Common myeloid progenitor, CD34-positive (primary cell): Measurements from ENCODE around the gene EEFSEC.

Experiments
- CTCF ChIA-PET: fragments of 350-600 bp; sonication (Branson Sonifier 250); formaldehyde crosslinking; loops from one replicate; lab custom pipeline; 2021; ENCODE audit warnings: antibody characterized with exemption; lab: Charles Lee
- POLR2A ChIA-PET: fragments of 350-600 bp; sonication (Branson Sonifier 250); formaldehyde crosslinking; loops from one replicate; lab custom pipeline; 2021; ENCODE audit warnings: antibody characterized with exemption; lab: Charles Lee
- DNase-seq, 3 donors: peaks; one replicate each; pipeline versions ENCODE4 v3.0.0 to v3.0.0-alpha.2; 2013
- H3K27ac ChIP-seq, 2 experiments: 1 replicate in 1 of 2; 2 replicates in 1 of 2; pipeline ENCODE4 v1.7.0; 2013; ENCODE audit warnings: inconsistent platforms in 2 of 2, low read length in 2 of 2, mild to moderate bottlenecking in 2 of 2, low read depth in 1 of 2, moderate library complexity in 1 of 2; ENCODE audit not compliant: severe bottlenecking in 2 of 2, insufficient read depth in 1 of 2, poor library complexity in 1 of 2
- H3K27me3 ChIP-seq, 5 experiments: replicated peaks in 2 of 5; 1 replicate in 3 of 5; 2 replicates in 2 of 5; pipeline versions ENCODE4 v1.6.1 to v1.7.0; 2013; ENCODE audit warnings: low read length in 4 of 5, mild to moderate bottlenecking in 2 of 5, moderate library complexity in 2 of 5, inconsistent platforms in 1 of 5; ENCODE audit not compliant: insufficient read depth in 5 of 5, control insufficient read depth in 4 of 5
- H3K36me3 ChIP-seq, 4 experiments: 1 replicate in 2 of 4; 2 replicates in 2 of 4; pipeline versions ENCODE4 v1.6.1 to v1.7.0; 2013; ENCODE audit warnings: low read length in 3 of 4, control low read depth in 1 of 4, mild to moderate bottlenecking in 1 of 4; ENCODE audit not compliant: control insufficient read depth in 4 of 4, insufficient read depth in 4 of 4
- H3K4me1 ChIP-seq, 4 experiments: 1 replicate in 3 of 4; 2 replicates in 1 of 4; pipeline versions ENCODE4 v1.6.1 to v1.7.1; 2013; ENCODE audit warnings: low read length in 3 of 4, mild to moderate bottlenecking in 3 of 4, control low read depth in 1 of 4, inconsistent platforms in 1 of 4, moderate library complexity in 1 of 4; ENCODE audit not compliant: control insufficient read depth in 4 of 4, insufficient read depth in 4 of 4; ENCODE audit errors: control extremely low read depth in 1 of 4
- H3K4me3 ChIP-seq, 7 experiments: 1 replicate in 4 of 7; 2 replicates in 3 of 7; pipeline versions ENCODE4 v1.5.1 to v1.7.0; 2013; ENCODE audit warnings: mild to moderate bottlenecking in 7 of 7, low read length in 6 of 7, moderate library complexity in 6 of 7, inconsistent platforms in 2 of 7, low read depth in 2 of 7, control low read depth in 1 of 7; ENCODE audit not compliant: insufficient read depth in 4 of 7, control insufficient read depth in 1 of 7; ENCODE audit errors: extremely low read depth in 1 of 7
- H3K9me3 ChIP-seq, 5 experiments: 1 replicate in 4 of 5; 2 replicates in 1 of 5; pipeline versions ENCODE4 v1.6.1 to v1.7.1; 2013; ENCODE audit warnings: low read length in 4 of 5, mild to moderate bottlenecking in 2 of 5, inconsistent platforms in 1 of 5, low read depth in 1 of 5, moderate library complexity in 1 of 5; ENCODE audit not compliant: control insufficient read depth in 4 of 5, insufficient read depth in 2 of 5; ENCODE audit errors: control extremely low read depth in 1 of 5
- WGBS: methylation state at CpG from one replicate; pipeline ENCODE4 v1.1.5; 2013; ENCODE audit not compliant: insufficient coverage; 5-methylcytosine and 5-hydroxymethylcytosine counted together

Gene EEFSEC

DNA sequence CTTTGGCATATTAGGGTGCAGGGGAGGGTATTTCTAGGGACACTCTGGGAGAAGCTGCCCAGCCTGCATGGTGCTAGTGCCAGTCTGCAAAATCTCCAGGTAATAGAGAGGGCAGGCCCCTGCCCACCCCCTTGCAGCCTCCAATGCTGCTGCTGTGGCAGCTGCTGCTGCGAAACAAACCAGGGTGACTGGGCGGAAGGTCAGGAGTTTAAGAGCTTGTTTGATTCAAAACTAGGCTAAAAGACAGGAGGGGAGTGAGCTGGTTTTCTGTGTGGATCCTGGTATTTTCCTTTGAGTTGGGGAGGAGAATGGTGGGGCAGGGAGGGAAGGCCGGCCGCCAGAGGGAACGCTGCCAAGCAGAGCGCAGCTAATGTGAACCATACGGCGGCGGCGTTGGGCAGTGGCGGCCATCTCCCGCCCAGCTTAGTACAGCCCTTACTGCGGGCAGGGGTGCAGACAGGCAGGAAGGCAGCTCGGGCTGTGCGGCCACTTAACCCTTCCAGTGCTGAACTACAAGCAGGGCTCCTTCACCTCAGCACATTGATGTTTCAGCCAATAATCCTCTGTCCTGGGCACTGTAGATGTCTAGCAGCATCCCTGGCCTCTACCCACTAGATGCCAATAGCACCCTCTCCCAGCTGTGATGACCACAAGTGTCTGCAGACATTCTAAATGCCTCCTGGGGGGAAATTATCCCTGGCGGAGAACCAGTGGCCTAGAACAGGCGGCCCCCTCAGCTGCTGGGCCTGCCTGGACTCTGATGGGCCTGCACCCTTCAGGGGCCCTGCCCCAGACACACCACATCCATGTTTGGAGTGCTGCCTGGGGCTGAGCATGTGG lies 125.7 kb downstream of the EEFSEC start:
- Histone ChIP-seq H3K9me3 (no peaks in the 10 kb centered on the region), H3K4me1 (no peaks in the 10 kb centered on the region), H3K27me3 (no peaks in the 10 kb centered on the region), H3K4me3 (no peak overlapping the region), H3K27ac (no peak overlapping the region), H3K36me3 (peaks cover 3 to 15% (median 7%) of the 10 kb centered on the region in 4 experiments)
- 93% methylated on average over 15 of the region's 17 CpGs for WGBS
- no peak for DNase-seq
- ChIA-PET POLR2A (no interaction called here), CTCF (no interaction called here)

DNA sequence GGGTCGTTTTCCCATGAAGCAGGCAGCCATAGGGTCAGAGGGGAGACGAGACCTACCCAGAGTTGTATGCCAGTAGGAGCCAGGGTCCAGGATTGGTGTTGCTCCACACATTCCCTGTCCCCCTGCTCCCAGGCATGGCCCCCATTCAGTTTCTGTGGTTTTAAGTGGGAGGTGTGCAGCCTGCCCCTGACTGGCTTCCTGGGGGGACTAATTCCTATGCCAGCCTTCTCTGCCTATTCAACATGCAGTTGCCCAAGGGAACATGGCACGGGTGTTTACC lies 126.3 kb downstream of the EEFSEC start:
- Histone ChIP-seq H3K4me1 (no peaks in the 10 kb centered on the region), H3K4me3 (no peak overlapping the region), H3K36me3 (peaks cover 3 to 15% (median 7%) of the 10 kb centered on the region in 4 experiments), H3K27ac (no peak overlapping the region), H3K9me3 (no peaks in the 10 kb centered on the region), H3K27me3 (no peaks in the 10 kb centered on the region)
- DNase-seq, result no peak
- POLR2A ChIA-PET, result no interaction called here
- WGBS, result 95% methylated on average over 3 of the region's 3 CpGs
- CTCF ChIA-PET, result no interaction called here

- Histone ChIP-seq H3K9me3 (no peaks in the 10 kb centered on the region), H3K4me3 (no peak overlapping the region), H3K27ac (no peak overlapping the region), H3K4me1 (no peaks in the 10 kb centered on the region), H3K27me3 (no peaks in the 10 kb centered on the region), H3K36me3 (peaks cover 5 to 15% (median 7%) of the 10 kb centered on the region in 4 experiments)
- CTCF ChIA-PET, result no interaction called here
- DNase-seq, result no peak
- WGBS, result 95% methylated on average over 7 of the region's 8 CpGs
- POLR2A ChIA-PET, result no interaction called here
These were observed 127.3 kb downstream of the EEFSEC start for GRCh38 chr3:128280481-128281052.

- no peak for DNase-seq
- no peaks in the 10 kb centered on the region for H3K9me3 ChIP-seq
- H3K36me3 ChIP-seq, result peaks cover 5 to 15% (median 7%) of the 10 kb centered on the region in 4 experiments
- POLR2A ChIA-PET, result no interaction called here
- H3K4me3 ChIP-seq, result no peak overlapping the region
- H3K27ac ChIP-seq, result no peak overlapping the region
- H3K4me1 ChIP-seq, result no peaks in the 10 kb centered on the region
- CTCF ChIA-PET, result no interaction called here
- no peaks in the 10 kb centered on the region for H3K27me3 ChIP-seq
- 40% methylated on average over 2 of the region's 2 CpGs for WGBS
These were observed 127.8 kb downstream of the EEFSEC start for GRCh38 chr3:128281056-128281455.

DNA sequence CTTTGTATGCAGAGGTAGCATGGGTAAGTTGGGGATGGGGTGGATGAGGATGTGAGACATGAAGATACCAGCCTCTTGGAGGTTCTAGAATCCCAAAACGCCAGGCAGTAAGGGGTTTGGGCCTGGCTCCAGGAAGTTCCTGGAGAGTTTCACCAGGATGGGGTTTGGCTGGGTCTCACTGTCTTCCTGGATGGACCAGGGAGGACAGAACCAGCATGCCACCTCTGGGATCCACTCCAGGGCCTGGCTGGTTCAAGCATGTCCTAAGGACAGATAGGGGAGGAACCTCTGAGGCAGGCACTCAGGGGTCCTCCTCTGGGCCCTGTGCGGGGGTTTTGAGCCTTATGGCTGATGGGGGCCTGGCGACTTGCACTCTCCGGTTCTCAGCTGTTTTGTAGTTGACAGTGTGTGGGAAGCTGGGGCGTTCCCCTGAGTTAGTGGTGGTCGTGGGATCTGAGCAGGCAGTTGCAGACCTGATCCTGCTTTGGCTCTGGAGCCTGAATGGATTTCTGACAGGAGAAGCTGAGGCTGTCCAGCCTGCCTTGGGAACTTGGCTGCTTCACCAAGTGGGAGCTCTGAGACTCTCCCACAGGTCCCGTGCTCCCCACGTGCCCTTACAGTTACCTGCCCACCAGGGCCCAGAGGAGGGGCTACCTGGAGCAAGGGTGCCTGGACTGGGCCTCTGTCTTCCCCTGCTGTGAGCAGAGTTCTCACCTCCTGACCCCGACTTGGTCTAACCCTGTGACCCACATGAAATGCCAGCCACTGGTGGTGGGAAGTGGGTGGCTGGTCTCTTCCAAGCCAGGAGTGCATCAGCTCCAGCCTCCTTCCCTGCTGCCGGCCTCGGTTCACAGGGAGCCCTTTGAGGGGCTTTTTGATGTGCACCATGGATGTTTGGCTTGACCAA lies 128.4 kb downstream of the EEFSEC start:
- no peak overlapping the region for H3K27ac ChIP-seq
- no peaks in the 10 kb centered on the region for H3K9me3 ChIP-seq
- H3K4me3 ChIP-seq, result no peak overlapping the region
- no peak for DNase-seq
- no peaks in the 10 kb centered on the region for H3K27me3 ChIP-seq
- H3K36me3 ChIP-seq, result peaks cover 6 to 15% (median 7%) of the 10 kb centered on the region in 4 experiments
- ChIA-PET POLR2A (no interaction called here), CTCF (interaction anchor here (0.8 kb wide), 1 partner anchor 8 kb away, joined by 3 read pairs; no protein-coding TSS in a partner anchor)
- 97% methylated on average over 8 of the region's 11 CpGs for WGBS
- H3K4me1 ChIP-seq, result no peaks in the 10 kb centered on the region

DNA sequence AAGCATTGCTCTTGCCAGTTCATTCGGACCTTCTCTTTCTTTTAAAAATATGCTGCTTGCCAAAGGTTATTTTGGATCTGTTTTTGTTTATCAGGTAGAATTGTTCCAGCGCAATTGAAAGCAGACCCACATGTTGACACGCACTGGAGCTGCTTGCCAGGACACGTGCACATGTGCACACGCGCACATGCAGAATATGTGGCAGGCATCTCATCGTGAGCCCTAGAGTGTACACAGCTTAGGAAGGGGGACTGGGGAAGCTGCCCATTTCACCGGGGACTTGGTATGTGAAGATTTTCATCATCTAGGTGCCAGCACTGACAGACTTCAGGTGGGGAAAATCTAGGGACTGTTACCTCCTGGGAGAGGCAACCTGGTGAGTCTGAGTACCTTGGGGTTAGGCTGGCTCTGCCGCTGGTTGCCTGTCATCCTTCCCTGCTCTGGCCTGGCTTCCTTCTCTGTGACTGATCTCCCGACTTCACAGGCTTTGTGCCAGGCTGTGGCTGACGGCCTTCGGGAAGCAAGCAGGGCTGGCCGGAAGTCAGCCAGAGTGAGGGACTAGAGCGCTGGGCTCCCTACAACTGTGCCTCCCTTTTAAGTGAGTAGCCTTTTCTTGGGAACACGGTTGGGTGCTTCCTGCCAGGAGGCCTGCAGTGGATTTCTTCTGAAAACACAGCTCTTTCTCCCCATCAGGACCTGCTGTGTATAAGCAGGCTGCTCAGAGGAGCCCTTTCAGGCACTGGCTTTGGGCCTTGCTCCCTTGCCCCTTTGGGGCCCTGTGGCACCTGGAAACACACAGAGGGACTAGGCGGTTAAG lies 129.3 kb downstream of the EEFSEC start:
- H3K4me1 ChIP-seq, result no peaks in the 10 kb centered on the region
- POLR2A ChIA-PET, result no interaction called here
- H3K9me3 ChIP-seq, result no peaks in the 10 kb centered on the region
- 96% methylated on average over 16 of the region's 16 CpGs for WGBS
- DNase-seq, result no peak
- H3K36me3 ChIP-seq, result peaks cover 7 to 15% (median 11%) of the 10 kb centered on the region in 4 experiments
- CTCF ChIA-PET, result interaction anchor here (0.8 kb wide), 1 partner anchor 9 kb away, joined by 3 read pairs; no protein-coding TSS in a partner anchor
- no peaks in the 10 kb centered on the region for H3K27me3 ChIP-seq
- no peak overlapping the region for H3K4me3 ChIP-seq
- H3K27ac ChIP-seq, result no peak overlapping the region
